LoVo (cell line): ENCODE data around the gene MIGA2.
"Not testable (repeated sequence)": the region's sequence is repeated elsewhere in the genome, so short reads cannot be mapped to it uniquely, and the experiment has no call there.

Experiments used
- DNase-seq: peaks from one replicate; pipeline ENCODE4 v3.0.0-alpha.2; 2016; ENCODE audit warnings: low spot score

Gene MIGA2

GRCh38 chr9:129102095-129102525, 65.7 kb downstream of the MIGA2 start:
- no peak for DNase-seq

GRCh38 chr9:129102791-129103594, 66.6 kb downstream of the MIGA2 start:
- no peak for DNase-seq

GRCh38 chr9:129103595-129103965, 67.2 kb downstream of the MIGA2 start:
- no peak for DNase-seq

GRCh38 chr9:129104051-129104450, 67.6 kb downstream of the MIGA2 start:
- DNase-seq = no peak

- no peak for DNase-seq
Observed at GRCh38 chr9:129105857-129106694, 69.7 kb downstream of the MIGA2 start.

- DNase-seq = no peak
Observed at GRCh38 chr9:129107651-129108050, 71.2 kb downstream of the MIGA2 start.

- DNase-seq = no peak
Observed at GRCh38 chr9:129108083-129108804, 71.8 kb downstream of the MIGA2 start.

- peak; percentile 38 for DNase-seq
Observed at GRCh38 chr9:129108805-129109536, 72.5 kb downstream of the MIGA2 start.

GRCh38 chr9:129109537-129109903, 73.1 kb downstream of the MIGA2 start:
- no peak for DNase-seq

GRCh38 chr9:129109952-129110739, 73.7 kb downstream of the MIGA2 start:
- no peak for DNase-seq

GRCh38 chr9:129110740-129111527, 74.5 kb downstream of the MIGA2 start, which contains the start of the genes CRAT and PTPA:
CRAT (minus strand) TSS chr9:129110793; CDS start chr9:129110509, 284 bp downstream.
PTPA (plus strand) TSS chr9:129111415; CDS start chr9:129111601, 186 bp downstream.
- DNase-seq = peak; percentile 95

GRCh38 chr9:129111528-129112151, 75.2 kb downstream of the MIGA2 start:
- no peak for DNase-seq

- DNase-seq = not testable (repeated sequence)
Observed at GRCh38 chr9:129112526-129112925, 76.1 kb downstream of the MIGA2 start.

- DNase-seq = no peak
Observed at GRCh38 chr9:129113645-129114304, 77.3 kb downstream of the MIGA2 start.

- no peak for DNase-seq
Observed at GRCh38 chr9:129118799-129119198, 82.4 kb downstream of the MIGA2 start.

GRCh38 chr9:129121483-129121882, 85.1 kb downstream of the MIGA2 start:
- DNase-seq = no peak
